ENCODE data around the gene TRABD2B. TPM values are rescaled to one million over a fixed set of nuclear protein-coding genes. Genes with fewer than 3 reads are reported as not detected.
"Not testable (repeated sequence)": the region's sequence is repeated elsewhere in the genome, so short reads cannot be mapped to it uniquely, and the experiment has no call there.

Gene TRABD2B
- total RNA-seq, 1 donor from 2014 or later = 11.2 TPM

DNA sequence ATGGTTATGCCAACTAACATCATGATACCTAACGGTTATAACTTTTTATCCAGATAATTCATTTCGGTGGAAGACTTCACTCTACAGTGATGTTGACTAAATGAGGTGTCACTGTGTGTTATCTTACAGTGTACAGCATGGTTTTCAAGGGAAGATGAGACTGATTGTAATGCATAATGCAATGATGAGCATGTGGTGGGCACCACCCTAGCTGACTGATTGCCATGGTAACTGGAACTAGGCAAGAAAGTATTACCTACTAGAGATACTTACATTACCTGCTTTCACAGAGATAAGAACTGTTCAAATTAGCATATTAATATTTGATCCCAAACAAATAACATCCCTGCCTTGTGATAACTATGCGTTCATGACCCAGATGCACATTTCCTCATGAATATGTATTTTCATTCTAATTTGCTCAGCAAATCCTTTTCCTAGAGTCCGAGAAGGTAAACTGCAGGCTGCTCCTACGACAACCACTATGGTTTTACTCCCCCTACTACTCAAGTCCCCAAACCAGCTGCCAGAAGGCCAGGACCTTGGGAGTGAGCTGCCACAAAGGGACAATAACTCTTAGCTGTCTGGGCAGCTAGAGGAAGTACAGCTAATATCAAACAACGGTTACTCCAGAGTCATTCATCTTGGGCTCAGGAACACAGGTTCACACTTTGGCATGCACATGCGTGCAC is 29.2 kb downstream of the TRABD2B start:
- no peak for DNase-seq (ENCODE audit: low spot score)

DNA sequence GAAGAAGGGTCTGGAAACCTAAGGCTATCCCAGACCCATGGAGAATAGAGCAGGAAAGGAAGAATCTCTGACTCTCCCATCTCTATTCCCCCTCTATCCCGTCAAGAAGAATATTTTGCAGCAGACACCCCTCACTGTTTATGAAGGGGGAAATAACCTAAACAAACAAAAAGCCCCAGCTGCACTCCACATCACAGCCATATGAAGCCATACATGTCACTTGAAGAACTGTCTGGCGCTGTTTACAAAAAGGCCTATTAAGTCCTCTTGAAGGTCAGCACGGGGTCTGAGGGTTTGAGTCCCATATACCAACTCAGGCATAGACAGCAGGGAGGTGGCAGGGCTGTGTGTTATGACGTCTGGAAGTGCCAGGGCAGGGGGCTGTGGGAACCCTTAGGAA is 31.4 kb downstream of the TRABD2B start:
- DNase-seq (ENCODE audit: low spot score) = no peak

DNA sequence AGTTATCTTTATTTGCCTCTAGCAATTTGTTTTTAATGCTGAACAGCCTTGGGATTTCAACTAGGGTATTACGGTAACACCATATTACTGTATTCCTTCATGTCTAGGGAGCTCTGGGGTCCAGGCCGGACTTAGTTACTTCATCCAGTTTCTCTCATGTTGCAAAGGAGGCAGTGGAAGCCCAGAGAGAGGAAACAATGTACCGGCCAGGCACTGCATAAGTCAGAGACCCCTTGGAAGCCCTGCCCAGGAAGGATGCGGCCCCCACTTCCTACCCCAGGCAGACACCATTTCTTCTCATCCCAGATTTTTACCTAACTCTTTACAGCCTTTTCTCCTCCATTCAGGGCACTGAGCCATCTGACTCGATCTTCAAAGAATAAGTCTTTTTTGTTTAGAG is 32.5 kb downstream of the TRABD2B start:
- DNase-seq (ENCODE audit: low spot score) = no peak

- DNase-seq (ENCODE audit: low spot score) = peak; percentile 48
Observed at GRCh38 chr1:47963568-47964358, 33.4 kb downstream of the TRABD2B start.

GRCh38 chr1:47962750-47963492 is 34.3 kb downstream of the TRABD2B start:
- DNase-seq (ENCODE audit: low spot score) = no peak

DNA sequence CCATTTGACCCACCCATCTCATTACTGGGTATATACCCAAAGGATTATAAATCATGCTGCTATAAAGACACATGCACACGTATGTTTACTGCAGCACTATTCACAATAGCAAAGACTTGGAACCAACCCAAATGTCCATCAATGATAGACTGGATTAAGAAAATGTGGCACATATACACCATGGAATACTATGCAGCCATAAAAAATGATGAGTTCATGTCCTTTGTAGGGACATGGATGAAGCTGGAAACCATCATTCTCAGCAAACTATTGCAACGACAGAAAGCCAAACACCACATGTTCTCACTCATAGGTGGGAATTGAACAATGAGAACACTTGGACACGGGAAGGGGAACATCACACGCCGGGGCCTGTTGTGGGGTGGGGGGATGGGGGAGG is 35.4 kb downstream of the TRABD2B start:
- not testable (repeated sequence) for DNase-seq (ENCODE audit: low spot score)

DNA sequence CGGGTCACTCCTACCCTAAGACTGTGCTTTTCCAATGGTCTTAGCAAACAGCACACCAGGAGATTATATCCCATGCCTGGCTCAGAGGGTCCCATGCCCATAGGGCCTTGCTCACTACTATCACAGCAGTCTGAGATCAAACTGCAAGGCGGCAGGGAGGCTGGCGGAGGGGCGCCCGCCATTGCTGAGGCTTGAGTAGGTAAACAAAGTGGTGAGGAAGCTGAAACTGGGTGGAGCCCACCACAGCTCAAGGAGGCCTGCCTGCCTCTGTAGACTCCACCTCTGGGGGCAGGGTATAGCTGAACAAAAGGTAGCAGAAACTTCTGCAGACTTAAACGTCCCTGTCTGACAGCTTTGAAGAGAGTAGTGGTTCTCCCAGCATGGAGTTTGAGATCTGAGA is 40.7 kb downstream of the TRABD2B start:
- not testable (repeated sequence) for DNase-seq (ENCODE audit: low spot score)

DNA sequence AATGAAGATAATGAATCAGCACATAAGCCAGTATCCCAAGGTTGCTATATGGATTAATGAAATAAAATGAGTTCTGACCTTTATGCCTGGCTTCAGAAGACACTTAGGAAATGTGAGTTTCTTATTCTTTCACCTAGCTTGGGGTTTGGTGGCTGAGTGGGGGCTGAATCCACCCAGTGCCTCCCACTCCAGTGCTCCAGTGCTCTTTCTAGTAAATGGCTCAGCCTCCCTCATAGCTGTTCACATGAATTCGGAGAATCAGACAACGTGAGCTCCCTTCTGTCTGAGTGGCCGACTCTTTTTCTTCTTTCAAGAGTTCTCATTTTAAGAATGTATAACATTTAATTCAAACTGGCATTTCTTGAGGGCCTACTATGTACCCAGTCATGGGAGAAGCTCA is 43.5 kb downstream of the TRABD2B start:
- DNase-seq (ENCODE audit: low spot score) = no peak

- no peak for DNase-seq (ENCODE audit: low spot score)
Observed at GRCh38 chr1:47951545-47952235, 45.5 kb downstream of the TRABD2B start.

DNA sequence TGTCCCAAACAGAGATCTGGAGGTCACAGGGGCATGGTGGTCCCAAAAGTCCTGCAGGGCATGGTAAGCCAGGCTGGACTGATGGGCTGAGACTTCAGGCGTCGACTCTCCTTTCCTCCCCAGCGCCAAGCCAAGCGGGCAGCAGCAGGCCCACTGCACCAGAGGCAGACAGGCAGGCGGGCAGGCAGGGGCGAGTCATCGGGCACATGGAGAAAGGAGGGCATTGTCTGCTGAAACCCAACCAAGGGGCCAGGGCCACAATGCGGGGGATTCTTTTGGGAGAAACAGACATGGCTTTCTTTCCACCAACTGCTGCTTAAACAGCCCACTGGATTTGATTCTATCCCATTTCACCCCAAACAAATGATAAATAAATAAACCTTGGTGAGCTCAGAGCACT is 46.2 kb downstream of the TRABD2B start:
- DNase-seq (ENCODE audit: low spot score) = no peak

DNA sequence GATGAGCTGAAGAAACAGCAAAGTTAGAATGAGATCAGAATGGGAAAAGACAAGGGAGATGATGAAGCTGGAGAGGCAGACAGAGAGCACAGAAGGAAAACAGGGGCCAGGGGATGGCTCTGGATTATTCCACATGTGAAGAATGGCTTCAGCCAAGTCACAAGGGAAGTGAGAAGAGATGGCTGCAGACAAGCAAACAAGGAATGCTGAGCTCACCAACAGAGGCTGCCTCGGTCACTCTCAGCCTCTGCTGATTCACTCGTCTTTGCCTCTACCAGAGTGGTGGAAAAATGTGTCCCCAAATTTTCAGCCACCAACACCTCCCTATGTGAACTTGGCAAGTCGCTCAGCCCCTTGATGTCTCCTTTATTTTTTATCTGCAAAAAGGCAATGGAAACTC is 46.7 kb downstream of the TRABD2B start:
- no peak for DNase-seq (ENCODE audit: low spot score)

DNA sequence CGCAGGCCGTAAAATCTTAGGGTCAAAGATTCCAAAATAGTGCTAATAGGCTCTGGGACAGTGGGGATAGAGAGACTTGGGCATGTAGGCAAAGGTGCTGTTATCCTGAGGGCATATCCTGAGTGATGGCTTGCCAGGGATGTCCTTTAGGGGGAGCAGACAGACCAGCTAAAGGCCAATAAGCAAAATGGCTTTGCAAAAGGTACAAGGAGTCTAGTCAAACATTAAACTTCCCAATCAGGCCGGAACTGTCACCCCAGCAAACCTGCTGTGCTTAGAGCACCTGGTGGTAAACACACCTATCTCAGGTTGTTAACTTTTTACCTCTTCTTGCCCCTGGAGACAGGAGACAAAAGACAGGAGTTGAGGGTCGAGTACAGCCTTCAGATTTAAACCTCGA is 49.1 kb downstream of the TRABD2B start:
- DNase-seq (ENCODE audit: low spot score) = peak; percentile 63

DNA sequence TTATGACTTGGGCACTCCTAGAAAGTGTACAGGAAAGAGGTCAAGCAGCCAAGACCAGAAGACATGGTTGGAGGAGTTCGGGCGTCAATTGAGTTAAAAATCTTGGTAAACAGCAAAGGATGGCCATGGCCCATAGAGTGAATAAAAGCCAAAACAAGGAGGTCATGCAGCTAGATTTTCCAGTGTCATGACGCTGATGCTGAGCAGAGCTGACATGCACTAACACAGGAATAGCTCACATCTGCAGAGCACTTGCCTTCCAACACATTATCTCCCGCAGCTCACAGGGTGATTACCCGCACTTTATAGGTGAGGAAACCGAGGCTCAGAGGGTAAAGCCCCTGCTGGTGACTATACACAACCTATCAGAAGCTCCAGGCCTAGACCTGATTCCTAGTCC is 49.7 kb downstream of the TRABD2B start:
- DNase-seq (ENCODE audit: low spot score) = no peak

GRCh38 chr1:47944561-47944960 is 52.6 kb downstream of the TRABD2B start:
- peak; percentile 42 for DNase-seq (ENCODE audit: low spot score)

GRCh38 chr1:47942240-47942629 is 55.0 kb downstream of the TRABD2B start:
- DNase-seq (ENCODE audit: low spot score) = no peak

DNA sequence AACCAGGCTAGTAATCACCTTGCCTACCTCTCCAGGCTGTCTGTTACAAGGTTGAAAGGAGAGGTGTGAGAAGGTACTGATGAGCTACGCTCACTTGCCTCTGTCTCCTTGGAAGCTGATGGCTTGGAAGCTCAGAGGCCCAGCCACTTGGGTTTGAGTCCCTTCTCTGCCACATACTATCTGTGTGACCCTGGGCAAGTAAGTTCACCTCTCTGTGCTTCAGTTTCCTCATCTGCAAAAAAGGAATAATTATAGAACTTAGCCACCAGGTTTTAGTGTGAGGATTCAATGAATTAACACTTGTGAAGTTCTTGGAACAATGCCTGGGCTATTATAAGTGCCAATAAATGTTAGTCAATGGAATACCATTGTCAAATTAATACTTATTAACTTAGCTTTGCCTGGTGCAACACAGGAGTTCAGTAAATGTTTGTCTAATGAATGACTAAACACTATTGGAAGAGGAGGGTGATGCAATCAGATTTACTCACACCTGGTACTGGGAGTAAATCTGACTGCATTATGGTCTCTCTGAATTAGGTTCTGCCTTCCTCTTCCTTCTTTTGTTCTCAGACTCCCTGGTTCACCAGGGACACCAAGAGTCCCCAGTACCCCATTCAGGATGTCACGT is 55.5 kb downstream of the TRABD2B start:
- no peak for DNase-seq (ENCODE audit: low spot score)

DNA sequence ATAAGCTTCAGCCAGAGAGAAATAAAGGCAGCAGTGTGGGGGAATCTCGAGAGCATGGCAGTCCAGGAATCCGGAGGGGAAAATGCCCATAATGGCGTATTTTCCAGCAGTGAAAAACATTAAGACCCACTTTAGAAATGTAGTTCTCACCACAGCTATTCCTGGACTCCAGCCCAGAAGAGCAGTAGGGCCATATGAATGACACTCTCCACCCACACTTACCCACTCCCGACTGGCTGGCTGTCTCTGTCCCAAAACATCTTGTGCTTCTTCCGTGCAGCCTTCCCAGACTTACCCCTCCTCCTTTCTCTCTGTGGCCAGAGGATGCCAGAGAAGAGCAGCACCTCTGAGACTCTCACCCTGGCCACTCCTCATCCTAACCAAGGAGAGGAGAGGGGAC is 56.4 kb downstream of the TRABD2B start:
- DNase-seq (ENCODE audit: low spot score) = no peak

- peak; percentile 79 for DNase-seq (ENCODE audit: low spot score)
Observed at GRCh38 chr1:47940326-47940725, 56.9 kb downstream of the TRABD2B start.

- DNase-seq (ENCODE audit: low spot score) = no peak
Observed at GRCh38 chr1:47938520-47938919, 58.7 kb downstream of the TRABD2B start.

DNA sequence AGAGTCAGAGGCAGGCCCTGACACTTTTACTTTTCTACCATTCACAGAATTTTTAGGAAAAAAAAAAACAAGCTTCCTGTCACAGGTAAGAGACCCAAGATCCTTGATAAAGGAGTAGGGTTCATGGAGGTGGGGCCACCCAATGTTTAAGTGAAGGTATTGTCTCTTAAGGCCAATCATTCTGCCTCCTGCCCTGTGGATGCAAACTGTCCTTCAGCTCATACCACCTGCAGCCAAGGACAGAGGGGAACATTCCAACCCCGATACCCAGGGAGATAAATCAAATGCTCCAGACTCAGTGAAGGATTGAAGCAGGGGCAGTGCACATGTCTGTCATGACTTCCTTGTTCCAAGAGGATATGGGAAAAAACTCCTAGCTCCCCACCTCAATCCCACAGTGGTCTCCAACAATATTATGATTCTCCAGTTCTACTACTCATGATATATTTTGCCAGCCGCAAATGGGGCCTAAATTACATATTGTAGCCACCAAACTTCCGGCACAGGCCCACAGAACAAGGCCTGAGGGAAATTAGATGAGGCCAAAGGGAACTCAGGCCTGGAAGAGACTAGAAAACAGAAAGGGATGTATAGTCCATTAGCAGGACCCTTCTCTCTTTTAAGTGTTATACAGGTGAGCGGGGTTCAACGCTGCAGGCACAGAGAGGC is 59.5 kb downstream of the TRABD2B start:
- no peak for DNase-seq (ENCODE audit: low spot score)

GRCh38 chr1:47936916-47937551 is 60.2 kb downstream of the TRABD2B start:
- DNase-seq (ENCODE audit: low spot score) = no peak

Data from mucosa of gallbladder (tissue), 1 donor.